Right lobe of liver (tissue), 4 donors: ENCODE data around the gene NSL1.

Experiments used
- CTCF ChIP-seq, 4 donors: fragments of 200-600 bp in 3 of 4; fragments of 450-650 bp in 1 of 4; IDR thresholded peaks; one replicate each; pipeline versions ENCODE4 v1.5.1 to v1.8.0; 2016 to 2022; ENCODE audit warnings: antibody characterized with exemption in 4 of 4, mild to moderate bottlenecking in 2 of 4
- POLR2A ChIP-seq: fragments of 450-650 bp; IDR thresholded peaks from one replicate; pipeline ENCODE4 v1.6.1; 2017; ENCODE audit warnings: antibody characterized with exemption, mild to moderate bottlenecking
- donor health status: DM: no; HTN: no; CAD: no.
- donor health status: DM: no; HTN: no; CAD: no.
- donor health status: DM: no; HTN: yes; CAD: no.

GRCh38 chr1:212703991-212704564 lies 87.5 kb downstream of the NSL1 start:
- TF ChIP-seq CTCF (IDR thresholded peaks at IDR 0.05) = no peak
- TF ChIP-seq POLR2A = no peak
